Mucosa of gallbladder (tissue), 1 donor: ENCODE results near the gene ASIC3. TPM values are rescaled to one million over a fixed set of nuclear protein-coding genes. Genes with fewer than 3 reads are reported as not detected.

Experiments used
- DNase-seq: peaks from one replicate; pipeline ENCODE4 v3.0.0-alpha.2; 2020; ENCODE audit warnings: low spot score
- total RNA-seq: library from RNA; stranded (reverse); gene quantifications from one replicate; pipeline ENCODE4 v1.2.1, GENCODE V29; 2021
- donor health status: DM: no; HTN: no; CAD: no.

Gene ASIC3
- total RNA-seq, 1 donor from 2014 or later, result 4.4 TPM

DNA sequence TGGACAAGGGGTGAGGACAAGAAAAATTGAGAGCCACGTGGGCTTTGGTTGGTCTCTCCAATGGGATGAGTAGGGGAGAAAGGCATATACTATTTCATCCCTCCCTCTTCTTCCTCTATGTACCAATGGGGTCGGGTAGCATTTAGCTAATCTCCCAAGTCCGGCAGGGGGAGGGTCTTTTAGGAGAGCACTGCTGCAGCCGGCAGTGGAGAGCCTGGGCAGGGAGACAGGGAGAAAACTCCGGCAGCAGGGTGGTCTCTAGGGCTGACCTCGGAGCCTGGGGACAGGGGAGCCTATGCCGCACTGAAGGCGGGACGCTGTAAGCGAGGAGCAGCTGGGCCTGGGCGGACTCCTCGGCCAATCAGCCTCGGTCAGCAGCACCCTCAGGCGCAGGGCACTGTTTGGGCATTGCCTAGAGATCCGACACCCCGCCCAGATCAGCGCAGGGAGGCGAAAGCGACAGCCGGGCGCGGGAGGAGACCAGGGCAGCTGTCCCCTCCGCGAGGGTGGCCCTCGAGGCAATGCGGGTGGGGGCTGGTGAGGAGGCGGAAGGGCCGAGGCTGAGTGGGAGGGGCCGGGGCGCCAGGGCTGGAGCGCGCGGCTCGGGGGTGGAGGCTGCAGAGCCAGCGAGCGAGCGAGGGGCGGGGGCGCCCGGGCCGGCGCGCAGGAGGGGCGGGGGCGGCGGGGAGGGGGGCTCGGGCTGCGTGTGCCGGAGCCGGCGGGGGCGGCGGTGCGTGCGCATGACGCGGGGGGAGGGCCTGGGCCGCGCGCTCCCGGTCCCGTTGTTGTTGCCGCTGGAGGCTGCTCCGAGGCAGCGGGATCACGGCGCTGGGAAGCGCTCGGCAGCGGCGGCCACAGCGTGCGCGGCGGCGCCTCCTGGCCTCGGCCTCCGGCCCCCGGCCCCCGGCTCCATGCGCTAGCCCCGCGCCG lies 37.6 kb downstream of the ASIC3 start, which contains the start of gene AGAP3:
Gene AGAP3, plus strand, starts transcription at position 785 of the 930 bp plus-strand sequence. CDS start 267 bp downstream, outside the sequence.
- peak; percentile 79 for DNase-seq

DNA sequence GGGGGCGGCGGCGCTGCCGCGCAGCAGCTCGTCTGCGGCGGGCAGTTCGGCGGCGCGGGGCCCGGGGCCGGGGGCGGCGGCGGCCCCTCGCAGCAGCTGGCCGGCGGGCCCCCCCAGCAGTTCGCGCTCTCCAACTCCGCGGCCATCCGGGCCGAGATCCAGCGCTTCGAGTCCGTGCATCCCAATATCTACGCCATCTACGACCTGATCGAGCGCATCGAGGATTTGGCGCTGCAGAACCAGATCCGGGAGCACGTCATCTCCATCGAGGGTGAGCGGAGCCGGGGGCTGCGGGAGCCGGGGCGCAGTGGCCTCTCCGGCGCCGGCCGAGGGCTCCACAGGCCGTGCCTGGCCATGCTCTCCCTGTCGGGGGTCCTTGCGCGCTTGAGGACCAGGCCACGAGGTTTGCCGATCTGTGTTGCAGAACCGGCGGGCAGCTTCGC lies 38.5 kb downstream of the ASIC3 start:
- no peak for DNase-seq

DNA sequence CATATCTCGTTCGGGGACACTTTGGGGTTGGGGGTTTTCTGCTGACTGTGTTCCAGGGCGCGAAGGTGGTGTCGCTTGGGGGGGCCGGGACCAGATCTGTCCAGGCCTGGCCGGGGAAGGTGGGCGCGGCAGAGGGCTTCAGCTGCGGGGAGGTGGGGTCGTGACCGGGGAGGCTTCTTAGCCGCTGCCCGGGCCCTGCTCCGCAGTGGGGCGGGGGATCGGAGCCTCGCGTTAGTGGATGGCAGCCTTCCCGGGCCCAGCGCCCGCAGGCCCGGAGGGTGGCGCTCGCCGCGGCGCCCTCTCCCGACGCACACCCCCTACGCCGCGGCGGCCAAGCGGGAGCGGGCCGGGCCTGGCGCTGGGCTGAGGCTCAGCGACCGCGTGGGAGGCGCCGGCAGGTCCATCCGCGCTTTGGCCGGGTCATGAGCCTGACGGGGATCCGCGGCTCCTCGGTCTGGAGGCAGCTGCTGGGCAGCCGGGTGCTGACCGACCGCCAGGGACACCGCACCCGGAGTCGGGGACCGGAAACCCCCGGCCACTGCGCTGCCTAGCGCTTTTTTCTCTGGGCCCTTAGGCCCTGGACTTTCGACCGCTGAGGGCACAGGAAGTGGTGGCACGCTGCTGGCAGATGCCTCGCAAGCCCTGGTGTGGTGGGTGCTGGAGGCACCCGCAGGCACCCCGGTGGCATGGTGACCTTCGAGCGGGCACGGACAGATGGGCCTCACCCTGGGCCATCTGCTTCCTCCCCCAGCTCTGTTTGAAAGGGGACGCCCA lies 39.1 kb downstream of the ASIC3 start:
- peak; percentile 46 for DNase-seq

DNA sequence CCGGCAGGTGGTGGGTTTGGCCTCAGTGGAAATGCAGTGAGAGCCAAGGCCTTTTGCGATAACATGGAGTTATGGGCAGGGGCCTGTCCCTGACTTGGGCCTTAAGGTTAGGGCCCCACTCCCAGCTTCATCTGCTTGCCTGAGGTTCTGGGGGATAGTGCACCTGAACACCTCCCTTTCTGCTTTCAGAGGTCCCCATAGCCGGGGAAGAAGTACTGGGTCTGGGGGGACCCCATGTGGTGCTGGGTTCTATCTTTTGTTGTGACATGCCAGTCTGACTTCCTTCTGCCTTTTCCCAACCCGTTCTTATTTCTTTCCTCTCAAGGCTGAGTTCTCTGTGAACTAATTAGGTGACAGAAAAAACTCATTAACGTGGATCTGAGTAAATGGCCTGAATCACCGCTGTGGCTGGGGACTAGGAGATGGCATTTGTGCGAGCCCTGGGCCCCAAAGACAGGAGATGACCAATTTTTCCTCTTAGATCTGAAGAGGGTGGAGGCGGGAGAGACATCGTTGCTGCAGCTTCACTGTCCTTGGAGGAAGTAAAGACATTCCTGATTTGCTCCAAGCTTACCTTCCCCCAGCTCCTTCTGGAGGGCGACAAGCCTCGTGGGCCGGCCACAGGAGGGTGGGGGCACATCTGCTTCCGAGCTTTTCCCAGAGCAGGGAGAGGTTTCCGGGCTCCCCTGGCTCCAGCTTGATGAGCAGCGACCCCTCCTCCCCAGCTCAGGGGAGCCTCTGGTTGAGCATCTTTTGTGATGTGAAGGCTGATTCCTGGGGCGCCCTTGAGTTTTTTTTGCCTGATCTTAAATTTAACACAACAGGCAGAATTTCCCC lies 39.9 kb downstream of the ASIC3 start:
- DNase-seq, result no peak

GRCh38 chr7:151088856-151089699 lies 40.7 kb downstream of the ASIC3 start:
- peak; percentile 69 for DNase-seq

GRCh38 chr7:151089893-151090730 lies 41.8 kb downstream of the ASIC3 start:
- DNase-seq, result no peak

- DNase-seq, result no peak
Measured at GRCh38 chr7:151091003-151091402, 42.7 kb downstream of the ASIC3 start.

DNA sequence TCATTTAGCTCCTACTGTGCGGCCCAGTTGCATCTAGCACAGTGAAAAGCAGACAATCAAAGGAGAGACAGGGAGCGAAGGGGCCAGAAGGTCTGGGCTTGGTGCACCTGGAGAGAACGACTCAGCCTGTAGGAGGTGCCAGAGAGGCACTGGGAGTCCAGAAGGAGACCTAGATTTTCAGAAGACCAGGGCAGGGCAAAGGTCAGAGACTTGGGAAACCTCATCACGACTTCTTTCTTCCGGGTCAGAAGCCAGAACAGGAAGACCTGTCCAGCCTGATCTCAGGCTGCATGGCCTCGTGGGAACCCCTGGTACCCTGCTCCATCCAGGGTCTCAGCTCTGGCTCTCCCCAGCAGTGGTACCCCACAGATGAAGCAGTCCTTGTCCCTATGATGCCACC lies 43.1 kb downstream of the ASIC3 start:
- DNase-seq, result no peak

- no peak for DNase-seq
Measured at GRCh38 chr7:151091988-151092387, 43.7 kb downstream of the ASIC3 start.

DNA sequence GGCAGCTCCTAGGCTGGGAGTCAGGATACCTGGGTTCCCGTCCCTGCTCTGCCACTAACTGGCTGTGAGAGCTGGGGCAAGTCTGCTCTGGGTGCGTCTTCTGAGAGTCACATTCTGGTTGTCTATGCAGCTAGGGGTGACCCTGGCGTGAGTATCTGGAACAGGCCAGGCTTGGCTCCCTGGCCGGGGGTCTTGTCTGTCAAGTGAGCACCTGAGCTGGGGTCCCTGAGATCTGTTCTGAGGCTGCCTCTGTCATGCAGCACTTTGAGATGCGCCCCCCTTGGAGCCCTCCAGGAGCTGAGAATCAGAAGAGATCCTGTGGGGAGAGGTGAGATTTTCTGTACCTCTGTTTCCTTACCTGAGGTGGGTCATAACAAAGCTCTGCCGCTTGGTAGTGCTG lies 45.4 kb downstream of the ASIC3 start:
- no peak for DNase-seq

DNA sequence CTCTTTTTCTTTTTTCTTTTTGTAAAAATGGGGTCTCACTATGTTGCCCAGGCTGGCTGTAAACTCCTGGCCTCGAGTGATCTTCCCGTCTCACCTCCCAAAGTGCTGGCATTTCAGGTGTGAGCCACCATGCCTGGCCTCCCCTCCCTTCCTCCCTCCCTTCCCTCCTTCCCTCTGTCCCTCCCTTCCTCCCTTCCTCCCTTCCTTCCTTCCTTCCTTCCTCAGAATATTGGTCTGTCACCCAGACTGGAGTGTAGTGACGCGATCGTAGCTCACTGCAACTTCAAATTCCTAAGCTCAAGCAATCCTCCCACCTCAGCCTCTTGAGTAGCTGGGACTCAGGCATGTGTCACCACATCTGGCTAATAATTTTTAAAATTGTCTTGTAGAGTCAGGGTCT lies 46.3 kb downstream of the ASIC3 start:
- DNase-seq, result no peak

GRCh38 chr7:151095123-151095797 lies 46.9 kb downstream of the ASIC3 start:
- no peak for DNase-seq

GRCh38 chr7:151095828-151096475 lies 47.6 kb downstream of the ASIC3 start:
- DNase-seq, result no peak

DNA sequence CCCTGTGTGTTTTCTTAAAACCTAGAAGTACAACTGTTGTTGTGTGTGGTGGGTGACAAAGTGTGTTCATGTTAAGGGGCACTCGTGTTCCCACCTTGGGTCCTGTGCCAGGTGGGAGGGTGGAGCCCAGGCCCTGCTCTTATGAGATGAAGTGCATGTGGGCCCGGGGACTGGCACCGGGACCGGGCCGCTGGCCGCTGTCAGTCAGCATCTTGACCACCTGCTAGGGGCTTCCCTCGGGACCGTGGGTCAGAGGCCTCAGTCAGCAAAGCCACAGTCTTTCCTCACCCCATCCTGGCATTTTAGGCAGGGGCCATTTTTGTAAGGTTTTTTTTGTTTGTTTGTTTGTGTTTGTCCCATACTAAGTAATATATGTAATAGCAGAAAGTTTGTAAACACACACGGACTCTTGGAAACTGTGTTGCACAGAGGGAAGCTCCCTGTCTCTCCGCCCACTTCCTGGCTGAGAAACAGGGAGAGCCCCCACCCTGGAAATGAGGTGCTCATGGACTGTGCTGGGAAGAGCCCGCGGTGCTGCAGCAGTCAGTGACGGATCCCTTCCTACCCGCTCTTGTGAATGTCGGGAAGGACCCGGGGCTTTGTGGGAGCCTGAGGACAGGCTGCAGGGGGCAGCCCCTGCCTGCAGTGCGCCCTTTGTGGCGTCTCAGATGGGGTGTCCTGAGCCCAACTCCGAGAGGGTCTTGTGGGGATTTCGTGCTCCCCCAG lies 51.3 kb downstream of the ASIC3 start:
- no peak for DNase-seq

DNA sequence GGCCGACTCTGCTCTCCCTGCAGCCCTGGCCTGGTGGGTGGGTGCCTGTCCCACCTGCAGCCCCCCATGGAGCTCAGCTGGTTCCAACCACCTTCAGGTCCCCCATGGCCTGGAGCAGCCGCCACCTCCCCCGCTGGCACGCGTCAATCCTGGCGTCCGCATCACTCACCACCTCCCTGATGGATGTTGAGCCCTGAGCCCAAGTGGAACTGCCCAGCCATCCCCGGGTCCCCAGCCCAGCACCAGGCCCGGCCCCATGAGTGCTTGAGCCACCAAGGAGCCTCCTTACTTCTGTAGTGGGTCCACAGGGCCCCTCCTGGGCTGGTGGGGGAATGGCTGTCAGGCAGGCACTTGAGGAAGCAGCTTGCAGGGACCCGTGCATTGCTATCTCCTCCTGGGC lies 52.6 kb downstream of the ASIC3 start:
- DNase-seq, result no peak

DNA sequence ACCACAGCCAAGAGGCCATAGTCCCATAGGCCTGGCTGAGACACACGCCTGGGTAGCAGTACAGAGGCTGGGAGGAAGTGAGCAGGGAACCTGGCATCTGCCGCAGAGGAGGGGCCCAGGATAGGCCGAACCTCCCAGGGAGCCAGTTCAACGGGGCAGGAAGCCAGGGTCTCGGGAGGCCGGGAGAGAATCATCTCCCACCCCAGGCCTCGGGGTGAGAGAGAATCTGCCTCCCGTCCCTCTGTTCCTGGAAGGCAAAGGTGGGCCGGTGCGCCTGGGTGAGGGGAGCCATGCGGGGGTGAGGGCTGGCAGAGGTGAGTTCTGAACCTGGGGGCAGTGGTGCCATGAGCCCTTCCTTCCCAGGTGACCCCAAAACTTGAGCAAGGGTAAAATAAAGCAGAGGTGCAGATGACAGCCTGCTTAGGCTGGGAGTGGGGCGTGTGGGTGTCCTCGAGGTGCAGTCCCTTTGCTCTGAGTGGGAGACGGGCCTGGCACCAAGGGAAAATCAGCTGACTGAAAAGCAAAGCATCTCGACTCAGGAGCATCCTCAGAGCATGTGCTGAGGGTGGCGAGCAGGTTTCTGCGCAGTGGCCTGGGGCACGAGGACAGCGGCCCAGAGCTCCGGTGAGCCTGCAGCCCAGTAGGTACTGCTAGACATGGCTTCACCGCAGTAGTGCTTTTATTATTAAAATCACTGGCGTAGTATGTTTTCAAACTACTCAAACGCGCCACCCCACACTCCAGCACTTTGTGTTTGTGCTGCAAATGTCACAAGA lies 53.5 kb downstream of the ASIC3 start:
- DNase-seq, result no peak
